HG02943 (cell line): Measurements from ENCODE around the gene TLDC2.

Experiments used
- ATAC-seq: cut with Tn5 transposase; IDR thresholded peaks from one replicate; pipeline ENCODE4 v1.9.1; 2021; ENCODE audit warnings: mild to moderate bottlenecking, low read depth, moderate library complexity; ENCODE audit not compliant: unreplicated experiment

TLDC2 gene

GRCh38 chr20:36937402-36937770 is 61.4 kb downstream of the TLDC2 start:
- no peak for ATAC-seq

DNA sequence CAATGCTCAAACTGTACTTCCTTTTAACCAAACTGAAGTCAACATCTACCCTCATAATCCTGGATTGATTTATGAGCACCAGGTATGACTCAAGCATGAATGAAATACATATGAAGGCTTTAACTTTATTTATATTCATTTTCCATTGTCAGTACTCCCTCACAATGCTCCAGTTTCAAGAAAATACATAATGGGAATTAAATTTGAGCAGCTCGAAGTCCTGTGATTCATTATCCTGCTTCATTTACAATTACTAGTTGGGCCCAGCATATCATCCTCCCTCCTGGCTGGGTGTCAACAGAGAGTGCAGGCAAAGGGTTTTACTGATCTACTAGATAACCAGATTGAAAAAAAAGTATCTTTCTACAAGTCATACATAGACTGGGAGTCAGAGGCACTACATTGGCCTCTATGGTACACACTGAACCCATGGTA is 65.5 kb downstream of the TLDC2 start:
- ATAC-seq = no peak
